Activated T-helper 1 cell treated with anti-CD3 and anti-CD28 coated beads, Interleukin-12 subunit alpha, Interleukin-12 subunit beta, Interleukin-2, Interleukin-4 antibody, amounts not matched to agents 30 ng/mL and 10 ng/mL and 1 ng/mL, durations not matched to agents 14 hours and 24 hours and 36 hours (primary cell): ENCODE measurements around the gene KLF3. TPM values are rescaled to one million over a fixed set of nuclear protein-coding genes. Genes with fewer than 3 reads are reported as not detected.
A peak's percentile ranks its signal among the peaks of the same experiment; 100 is the strongest.

Experiments
- DNase-seq: peaks from one replicate; pipeline ENCODE4 v3.0.0; 2021; ENCODE audit warnings: low spot score
- H3K27ac Mint-ChIP-seq: one replicate; pipeline ENCODE4 v1.8.0; 2021; ENCODE audit warnings: mild to moderate bottlenecking, mixed read lengths
- H3K27me3 Mint-ChIP-seq: one replicate; pipeline ENCODE4 v1.8.0; 2022; ENCODE audit warnings: mild to moderate bottlenecking, moderate library complexity, mixed read lengths; ENCODE audit not compliant: insufficient read depth
- H3K36me3 Mint-ChIP-seq: one replicate; pipeline ENCODE4 v1.8.0; 2021; ENCODE audit warnings: low read depth, mixed read lengths
- H3K4me1 Mint-ChIP-seq: one replicate; pipeline ENCODE4 v1.8.0; 2021; ENCODE audit warnings: low read depth, mixed read lengths
- H3K4me3 Mint-ChIP-seq: one replicate; pipeline ENCODE4 v1.8.0; 2021; ENCODE audit warnings: mild to moderate bottlenecking, moderate library complexity, mixed read lengths
- H3K9me3 Mint-ChIP-seq: one replicate; pipeline ENCODE4 v1.8.0; 2021; ENCODE audit warnings: mixed read lengths
- intact Hi-C: fragments of 100-400 bp; cut with micrococcal nuclease; formaldehyde crosslinking; loops from one replicate; pipeline ENCODE4 v1.15.1; 2024
- total RNA-seq: library from RNA; stranded (reverse); gene quantifications from 2 replicates; pipeline ENCODE4 v1.2.3, GENCODE V29; 2022

Gene KLF3
- total RNA-seq, 1 donor from 2014 or later = 1.8 TPM

DNA sequence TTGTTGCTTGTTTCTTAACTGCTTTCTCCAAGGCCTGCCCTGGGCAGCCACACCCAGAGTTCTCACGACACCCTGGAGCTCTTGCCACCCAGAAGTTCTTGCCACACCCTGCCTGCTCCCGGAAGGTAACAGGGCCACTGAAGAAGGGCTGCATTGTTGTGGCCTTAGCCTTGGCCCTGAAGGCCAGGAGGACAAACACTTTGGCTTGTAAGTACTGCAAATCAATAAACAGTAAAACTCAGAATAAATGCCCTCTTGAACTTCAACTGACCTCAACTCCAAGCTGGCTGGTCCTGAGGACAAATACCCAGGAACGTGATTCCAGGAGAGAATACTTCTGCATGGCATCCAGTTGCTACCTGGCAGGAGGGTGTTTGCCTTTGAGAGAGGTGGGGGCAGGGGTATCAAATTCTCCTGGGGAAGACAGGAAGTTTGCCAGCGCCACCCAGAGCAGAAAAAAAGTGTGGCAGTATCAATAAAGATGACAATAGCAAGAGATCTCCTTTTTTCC, 64.7 kb downstream of the KLF3 start:
- peaks cover 32% of the 10 kb centered on the region for H3K4me1 Mint-ChIP-seq
- peaks cover 16% of the 10 kb centered on the region for H3K27me3 Mint-ChIP-seq
- no peak for DNase-seq
- peaks cover 4% of the 10 kb centered on the region for H3K36me3 Mint-ChIP-seq
- no peak overlapping the region for H3K4me3 Mint-ChIP-seq
- H3K27ac Mint-ChIP-seq = no peak overlapping the region
- H3K9me3 Mint-ChIP-seq = peaks cover 11% of the 10 kb centered on the region
- intact Hi-C loops = no loop called here

DNA sequence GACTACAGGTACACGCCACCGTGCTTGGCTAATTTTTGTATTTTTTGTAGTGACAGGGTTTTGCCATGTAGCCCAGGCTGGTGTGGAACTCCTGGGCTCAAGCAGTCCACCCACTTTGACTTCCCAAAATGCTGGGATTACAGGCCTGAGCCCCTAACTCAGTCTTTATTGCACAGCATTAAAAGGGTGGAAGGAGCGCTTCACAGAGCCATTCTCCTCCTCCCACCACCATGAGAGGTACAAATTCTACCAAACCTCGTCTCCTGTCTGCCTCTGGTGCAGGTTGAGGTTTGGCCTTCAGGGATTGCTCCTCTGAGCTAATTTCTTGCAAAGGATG, 66.5 kb downstream of the KLF3 start:
- Mint-ChIP-seq H3K36me3 (peaks cover 4% of the 10 kb centered on the region), H3K4me1 (peaks cover 22% of the 10 kb centered on the region), H3K4me3 (no peak overlapping the region), H3K27me3 (peaks cover 23% of the 10 kb centered on the region), H3K27ac (no peak overlapping the region), H3K9me3 (peaks cover 15% of the 10 kb centered on the region)
- intact Hi-C loops = loop anchor here (2.0 kb wide), 1 partner anchor 420 kb away; no protein-coding TSS in a partner anchor
- DNase-seq = no peak

DNA sequence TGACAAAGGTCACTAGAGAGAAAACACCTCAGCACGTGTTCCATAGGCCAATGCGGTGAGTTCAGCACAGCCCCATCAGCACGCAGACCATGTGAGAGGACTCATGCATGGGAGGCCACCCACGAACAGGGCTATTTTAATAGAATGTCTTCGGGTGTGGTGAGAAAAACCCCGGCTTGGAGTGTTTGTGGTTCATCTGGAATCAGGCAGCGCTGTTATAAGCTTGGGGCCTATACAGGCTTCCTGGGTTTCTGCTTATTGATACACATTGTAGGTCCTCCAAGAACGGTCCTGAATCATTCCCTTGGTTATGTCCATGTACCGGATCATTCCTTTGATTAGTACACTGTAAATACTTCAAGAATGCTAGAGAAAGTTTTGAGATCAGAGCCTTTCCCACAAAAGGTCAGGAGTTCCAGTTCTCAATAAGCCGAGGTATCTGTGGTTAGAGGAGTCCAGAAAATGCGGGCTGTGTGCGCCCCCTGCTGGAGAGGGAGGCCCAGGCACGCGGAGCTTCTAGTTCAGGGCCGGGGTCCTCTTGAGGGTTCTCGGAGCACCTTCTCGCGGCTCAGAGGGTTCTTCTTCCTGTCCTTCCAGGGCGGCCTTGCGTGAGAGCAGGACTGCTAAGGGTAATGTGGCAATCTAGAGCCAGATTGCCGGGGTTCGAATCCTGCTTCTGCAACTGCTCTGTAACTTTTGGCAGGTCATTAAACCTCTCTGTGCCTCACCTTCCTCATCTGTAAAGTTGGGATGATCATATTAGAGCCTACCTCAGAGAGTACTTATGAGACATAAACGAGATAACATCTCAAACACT, 67.0 kb downstream of the KLF3 start:
- Mint-ChIP-seq H3K4me1 (peaks cover 22% of the 10 kb centered on the region), H3K4me3 (no peak overlapping the region), H3K27ac (no peak overlapping the region)

DNA sequence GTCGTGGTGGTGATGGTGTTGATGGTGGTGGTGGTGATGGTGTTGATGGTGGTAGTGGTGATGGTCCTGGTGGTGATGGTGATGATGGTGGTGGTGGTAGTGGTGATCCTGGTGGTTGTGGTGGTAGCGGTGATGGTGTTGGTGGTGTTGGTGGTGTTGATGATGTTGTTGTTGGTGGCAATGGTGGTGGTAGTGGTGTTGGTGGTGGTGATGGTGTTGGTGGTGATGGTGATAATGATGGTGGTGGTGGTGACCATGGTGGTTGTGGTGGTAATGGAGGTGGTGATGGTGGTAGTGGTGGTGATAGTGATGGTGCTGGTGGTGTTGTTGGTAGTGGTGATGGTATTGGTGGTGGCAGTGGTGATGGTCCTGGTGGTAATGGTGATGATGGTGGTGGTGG, 69.7 kb downstream of the KLF3 start:
- Mint-ChIP-seq H3K9me3 (peaks cover 15% of the 10 kb centered on the region), H3K4me3 (no peak overlapping the region), H3K27me3 (peaks cover 16% of the 10 kb centered on the region), H3K4me1 (peaks cover 16% of the 10 kb centered on the region), H3K36me3 (peaks cover 4% of the 10 kb centered on the region), H3K27ac (peak overlapping the region; percentile 38)
- DNase-seq = no peak
- intact Hi-C loops = no loop called here

More for the DNA sequence above, 67.0 kb downstream of the KLF3 start:
- Mint-ChIP-seq H3K9me3 (peaks cover 15% of the 10 kb centered on the region), H3K36me3 (peaks cover 4% of the 10 kb centered on the region), H3K27me3 (peaks cover 22% of the 10 kb centered on the region)
- intact Hi-C loops = loop anchor here (1.0 to 2.0 kb wide), 7 partner anchors 56 to 928 kb away; no protein-coding TSS in a partner anchor
- peak; percentile 66 for DNase-seq

DNA sequence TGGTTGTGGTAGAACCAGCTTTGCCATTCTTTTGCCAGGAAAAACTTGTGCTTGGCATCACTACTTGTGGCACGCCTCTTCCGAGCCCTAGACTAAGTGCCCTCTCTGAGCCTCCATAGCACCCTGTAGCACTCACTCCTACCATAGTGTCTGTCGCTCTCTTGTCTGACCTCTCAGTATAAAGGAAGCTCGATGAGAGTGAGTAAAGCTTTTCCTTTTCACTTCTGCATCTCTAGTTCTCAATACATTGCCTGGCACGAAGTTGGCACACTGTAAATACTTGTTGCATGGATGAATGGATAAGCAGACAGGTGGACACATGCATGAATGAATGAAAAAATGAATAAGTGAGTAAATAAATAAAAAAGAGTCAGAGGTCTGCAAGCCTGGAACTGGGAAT, 70.4 kb downstream of the KLF3 start:
- no peak overlapping the region for H3K27ac Mint-ChIP-seq

DNA sequence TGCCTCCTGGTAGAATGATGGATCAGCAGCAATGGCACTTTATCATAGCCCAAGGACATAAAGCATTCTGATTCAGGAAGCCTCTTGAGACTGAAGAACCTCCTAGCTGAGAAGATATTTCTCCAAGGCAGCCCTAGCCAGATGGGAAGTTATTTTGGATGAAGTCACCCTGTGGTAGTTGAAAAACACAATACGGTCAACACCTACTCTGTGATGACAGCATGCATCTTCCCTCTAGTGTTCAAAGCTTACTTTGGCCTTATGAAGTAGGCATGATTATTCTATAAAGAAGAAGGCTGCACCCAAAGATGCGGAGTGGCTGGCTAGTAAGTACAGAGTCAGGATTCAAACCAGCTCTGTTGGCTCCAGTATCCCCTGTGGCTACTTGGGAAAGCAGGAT, 70.9 kb downstream of the KLF3 start:
- intact Hi-C loops = no loop called here
- Mint-ChIP-seq H3K27me3 (peaks cover 19% of the 10 kb centered on the region), H3K9me3 (peaks cover 15% of the 10 kb centered on the region), H3K4me3 (no peak overlapping the region), H3K27ac (no peak overlapping the region), H3K4me1 (peaks cover 11% of the 10 kb centered on the region), H3K36me3 (peaks cover 4% of the 10 kb centered on the region)
- DNase-seq = no peak

More for the DNA sequence above, 70.4 kb downstream of the KLF3 start:
- intact Hi-C loops = no loop called here
- Mint-ChIP-seq H3K36me3 (peaks cover 4% of the 10 kb centered on the region), H3K4me3 (no peak overlapping the region), H3K4me1 (peaks cover 11% of the 10 kb centered on the region), H3K27me3 (peaks cover 19% of the 10 kb centered on the region), H3K9me3 (peaks cover 15% of the 10 kb centered on the region)
- DNase-seq = no peak

DNA sequence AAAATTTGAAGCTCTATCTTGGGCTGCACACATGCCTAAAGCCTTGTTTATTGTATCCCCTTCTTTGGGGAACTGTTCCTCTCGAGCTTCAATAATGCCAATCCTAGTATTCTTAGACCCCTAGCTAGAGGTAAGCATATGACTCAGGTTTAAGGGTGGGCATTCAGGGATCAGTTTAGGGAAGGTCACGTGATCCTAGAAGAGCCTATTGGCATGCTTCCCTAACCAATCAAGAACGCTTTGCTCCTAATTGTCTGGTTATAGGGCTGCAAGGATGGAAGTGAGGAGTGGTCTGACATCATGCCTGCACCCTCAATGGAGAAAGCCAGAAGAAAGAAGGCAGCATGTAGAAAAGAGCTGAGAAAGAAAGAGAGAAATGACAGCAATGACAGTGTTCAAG, 71.9 kb downstream of the KLF3 start:
- Mint-ChIP-seq H3K4me1 (peaks cover 6% of the 10 kb centered on the region), H3K27me3 (peaks cover 19% of the 10 kb centered on the region), H3K9me3 (peaks cover 15% of the 10 kb centered on the region), H3K4me3 (no peak overlapping the region), H3K36me3 (peaks cover 4% of the 10 kb centered on the region), H3K27ac (no peak overlapping the region)
- intact Hi-C loops = no loop called here
- DNase-seq = no peak

DNA sequence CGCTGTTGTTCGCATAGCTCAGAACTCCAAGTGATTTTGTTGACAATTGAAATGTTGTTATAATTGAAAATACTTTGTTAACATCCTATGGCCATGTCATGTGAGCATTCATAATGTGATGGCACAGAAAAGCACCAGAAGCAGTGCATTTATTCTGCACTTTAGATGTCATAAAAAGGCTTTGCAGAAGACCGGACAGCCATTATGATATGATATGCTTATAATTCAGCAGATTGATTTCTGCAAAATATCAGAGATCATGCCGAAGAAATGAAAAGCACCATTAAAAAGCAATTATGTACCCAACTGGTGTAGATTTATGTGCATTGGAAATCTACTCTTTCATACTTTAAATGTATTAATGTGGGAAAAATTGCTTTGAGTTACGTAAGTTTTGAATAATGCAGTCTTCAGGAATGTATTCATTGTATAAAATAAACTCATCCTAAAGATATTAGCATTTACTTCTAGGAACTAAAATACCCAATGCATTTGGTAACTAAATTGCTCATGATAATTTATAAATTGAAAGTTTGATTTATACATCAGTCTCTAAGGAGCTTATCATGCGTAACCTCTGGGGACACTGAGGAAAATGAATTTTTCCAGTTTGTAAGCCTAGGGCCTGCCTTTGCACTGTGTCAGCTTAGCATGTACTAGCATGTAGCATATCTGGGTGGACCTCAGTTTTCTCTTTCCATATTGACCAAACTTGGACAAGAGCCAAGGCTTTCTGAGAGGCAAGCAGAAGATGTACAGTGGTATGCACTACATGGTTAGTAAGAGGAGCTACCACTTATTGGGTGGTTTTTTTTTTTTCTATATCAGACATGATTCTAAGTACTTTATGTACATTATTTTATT, 75.2 kb downstream of the KLF3 start:
- Mint-ChIP-seq H3K4me1 (peaks cover 16% of the 10 kb centered on the region), H3K4me3 (no peak overlapping the region), H3K9me3 (no peaks in the 10 kb centered on the region), H3K27ac (no peak overlapping the region), H3K36me3 (no peaks in the 10 kb centered on the region), H3K27me3 (peaks cover 16% of the 10 kb centered on the region)
- intact Hi-C loops = no loop called here
- no peak for DNase-seq

DNA sequence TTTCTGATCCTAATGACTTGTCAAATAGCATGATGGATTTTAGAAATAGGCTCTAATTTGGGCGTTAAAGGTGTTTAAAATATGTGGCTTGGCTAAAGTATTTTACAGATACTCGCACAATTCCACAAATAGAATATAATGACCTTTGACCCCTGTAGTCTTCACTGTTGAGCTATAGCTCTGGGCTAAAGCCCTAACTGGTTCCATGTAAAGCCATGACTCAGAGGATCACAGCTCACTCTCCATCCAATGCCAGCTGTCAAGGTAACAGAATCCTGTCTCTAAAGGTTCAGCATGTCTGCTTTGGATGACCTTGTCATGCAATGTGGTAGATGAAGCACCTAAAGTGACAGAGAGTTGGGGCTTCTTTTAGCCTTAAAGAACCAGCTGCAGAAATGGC, 76.3 kb downstream of the KLF3 start:
- no peaks in the 10 kb centered on the region for H3K9me3 Mint-ChIP-seq
- peaks cover 14% of the 10 kb centered on the region for H3K27me3 Mint-ChIP-seq
- no peak for DNase-seq
- H3K36me3 Mint-ChIP-seq = no peaks in the 10 kb centered on the region
- intact Hi-C loops = no loop called here
- no peak overlapping the region for H3K27ac Mint-ChIP-seq
- H3K4me1 Mint-ChIP-seq = peaks cover 16% of the 10 kb centered on the region
- no peak overlapping the region for H3K4me3 Mint-ChIP-seq

DNA sequence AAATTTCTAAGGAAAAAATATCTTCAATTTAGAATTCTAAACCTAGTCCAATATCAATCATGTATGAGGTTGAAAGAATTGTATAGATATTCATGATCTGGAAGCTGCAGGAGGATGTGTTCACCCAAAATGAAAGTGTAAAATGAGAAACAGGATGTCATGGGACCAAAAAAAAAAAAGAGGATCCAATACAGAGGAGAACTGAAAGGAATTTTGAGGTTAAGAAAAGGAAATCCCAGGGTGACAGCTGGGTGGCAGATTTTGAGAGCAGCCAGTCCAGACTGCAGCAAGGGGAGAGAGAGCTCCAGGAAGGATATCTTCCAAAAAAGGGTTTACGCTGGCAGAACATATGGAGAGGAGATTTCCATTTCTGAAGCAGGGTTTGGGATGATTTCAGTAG, 79.9 kb downstream of the KLF3 start:
- no peak for DNase-seq
- H3K36me3 Mint-ChIP-seq = peaks cover 12% of the 10 kb centered on the region
- H3K27me3 Mint-ChIP-seq = peaks cover 9% of the 10 kb centered on the region
- no peak overlapping the region for H3K27ac Mint-ChIP-seq
- peaks cover 18% of the 10 kb centered on the region for H3K9me3 Mint-ChIP-seq
- intact Hi-C loops = no loop called here
- no peak overlapping the region for H3K4me3 Mint-ChIP-seq
- peaks cover 16% of the 10 kb centered on the region for H3K4me1 Mint-ChIP-seq

DNA sequence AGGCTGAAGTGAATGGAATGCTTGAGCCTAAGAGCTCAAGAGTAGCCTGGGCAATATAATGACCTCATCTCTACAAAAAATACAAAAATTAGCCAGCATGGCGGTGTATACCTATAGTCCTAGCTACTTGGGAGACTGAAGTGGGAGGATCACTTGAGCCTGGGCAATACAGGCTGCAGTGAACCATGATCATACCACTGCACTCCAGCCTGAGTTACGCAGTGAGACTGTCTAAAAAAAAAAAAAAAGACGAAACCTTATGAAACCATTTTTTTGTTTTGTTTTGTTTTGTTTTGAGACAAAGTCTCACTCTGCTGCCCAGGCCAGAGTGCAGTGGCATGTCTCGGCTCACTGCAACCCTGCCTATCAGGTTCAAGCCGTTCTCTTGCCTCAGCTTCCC, 81.9 kb downstream of the KLF3 start:
- Mint-ChIP-seq H3K9me3 (peaks cover 20% of the 10 kb centered on the region), H3K27ac (no peak overlapping the region), H3K4me3 (no peak overlapping the region), H3K36me3 (peaks cover 12% of the 10 kb centered on the region), H3K4me1 (peaks cover 21% of the 10 kb centered on the region), H3K27me3 (peaks cover 8% of the 10 kb centered on the region)
- intact Hi-C loops = no loop called here
- DNase-seq = no peak

DNA sequence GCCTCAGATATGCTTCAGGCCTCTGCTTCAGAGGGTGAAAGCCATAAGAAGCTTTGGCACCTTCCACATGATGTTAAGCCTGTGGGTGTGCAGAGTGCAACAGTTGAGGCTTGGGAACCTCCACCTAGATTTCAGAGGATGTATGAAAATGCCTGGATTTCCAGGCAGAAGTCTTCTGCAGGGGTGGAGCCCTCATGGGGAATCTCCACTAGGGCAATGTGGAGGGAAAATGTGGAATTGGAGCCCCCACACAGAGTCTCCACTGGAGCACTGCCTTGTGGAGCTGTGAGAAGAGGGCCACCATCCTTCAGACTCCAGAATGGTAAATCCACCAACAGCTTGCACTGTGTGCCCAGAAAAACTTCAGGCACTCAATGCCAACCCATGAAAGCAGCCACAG, 83.6 kb downstream of the KLF3 start:
- Mint-ChIP-seq H3K4me3 (no peak overlapping the region), H3K9me3 (peaks cover 20% of the 10 kb centered on the region), H3K36me3 (peaks cover 12% of the 10 kb centered on the region), H3K27me3 (peaks cover 4% of the 10 kb centered on the region), H3K4me1 (peaks cover 33% of the 10 kb centered on the region), H3K27ac (no peak overlapping the region)
- intact Hi-C loops = no loop called here
- no peak for DNase-seq

DNA sequence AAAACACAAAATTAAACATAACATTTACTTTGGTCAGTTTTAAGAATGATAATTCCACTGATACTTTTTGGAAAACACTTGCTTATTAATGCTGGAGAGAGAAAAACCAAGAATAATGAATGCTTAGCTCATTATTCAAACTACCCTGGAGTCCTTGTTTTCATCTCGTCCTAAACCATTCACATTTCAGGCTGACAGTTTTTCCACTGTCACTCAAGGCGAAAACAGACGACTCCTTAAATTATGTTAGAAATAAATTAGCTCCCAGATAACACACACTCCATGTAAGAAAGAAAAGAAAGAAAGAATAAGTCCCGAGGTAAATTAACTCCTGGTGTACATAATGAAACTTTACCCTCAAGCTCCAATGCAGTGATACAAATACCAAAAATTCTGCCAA, 85.3 kb downstream of the KLF3 start:
- H3K36me3 Mint-ChIP-seq = peaks cover 12% of the 10 kb centered on the region
- peaks cover 20% of the 10 kb centered on the region for H3K9me3 Mint-ChIP-seq
- no peak overlapping the region for H3K4me3 Mint-ChIP-seq
- H3K27ac Mint-ChIP-seq = no peak overlapping the region
- DNase-seq = no peak
- intact Hi-C loops = no loop called here
- peaks cover 22% of the 10 kb centered on the region for H3K4me1 Mint-ChIP-seq
- peaks cover 3% of the 10 kb centered on the region for H3K27me3 Mint-ChIP-seq
